ENCODE results near the gene ATG5. TPM values are rescaled to one million over a fixed set of nuclear protein-coding genes. Genes with fewer than 3 reads are reported as not detected.
"Not testable (repeated sequence)": the region's sequence is repeated elsewhere in the genome, so short reads cannot be mapped to it uniquely, and the experiment has no call there.

The ATG5 gene
- total RNA-seq, 3 donors from 2014 or later (not counting 1 experiment from before 2014, with no cell fraction given), result 27.5 to 39.0 (median 35.4) TPM

DNA sequence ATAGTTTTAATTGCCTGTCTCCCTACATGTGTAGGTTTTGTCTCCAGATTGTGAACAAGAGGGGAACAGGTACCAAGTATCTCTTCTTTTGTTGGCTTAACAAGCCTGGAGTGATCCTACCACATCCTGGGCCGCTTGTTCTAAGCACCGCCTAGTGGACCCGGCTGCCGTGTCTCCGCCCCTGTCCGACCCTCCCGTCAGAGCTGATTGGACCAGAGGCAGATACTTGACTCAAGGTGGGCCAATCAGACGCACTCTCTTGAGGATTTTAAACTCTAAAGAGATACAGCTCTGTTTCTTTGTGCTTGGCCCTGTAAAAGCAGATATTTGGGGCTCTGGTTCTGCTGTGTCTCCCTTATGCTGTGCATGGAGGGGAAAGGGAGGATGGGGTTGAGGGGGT, 171.2 kb downstream of the ATG5 start:
- Histone ChIP-seq H3K36me3 (ENCODE audit: control insufficient read depth, insufficient read depth, low read length) (no peaks in the 10 kb centered on the region), H3K4me1 (ENCODE audit: control insufficient read depth, insufficient read depth, low read length) (peaks cover 7% of the 10 kb centered on the region), H3K4me3 (ENCODE audit: low read length) (no peak overlapping the region), H3K27me3 (ENCODE audit: control insufficient read depth, insufficient read depth, low read length) (no peaks in the 10 kb centered on the region), H3K27ac (ENCODE audit: low read length) (no peak overlapping the region), H3K9me3 (ENCODE audit: control insufficient read depth, insufficient read depth, low read length) (no peaks in the 10 kb centered on the region)
- DNase-seq (no peak), ATAC-seq (no peak)
- Mint-ChIP-seq H3K36me3 (no peaks in the 10 kb centered on the region), H3K9me3 (no peaks in the 10 kb centered on the region), H3K4me1 (peaks cover 16 to 24% of the 10 kb centered on the region in 2 donors), H3K27me3 (ENCODE audit: low read depth in 2 of 2) (no peaks in the 10 kb centered on the region), H3K4me3 (no peak overlapping the region), H3K27ac (no peak overlapping the region)
- intact Hi-C loops (cut with micrococcal nuclease), result no loop called here
- WGBS (ENCODE audit: insufficient coverage), result 98% methylated on average over 8 of the region's 8 CpGs
- TF ChIP-seq, protein P1, sequence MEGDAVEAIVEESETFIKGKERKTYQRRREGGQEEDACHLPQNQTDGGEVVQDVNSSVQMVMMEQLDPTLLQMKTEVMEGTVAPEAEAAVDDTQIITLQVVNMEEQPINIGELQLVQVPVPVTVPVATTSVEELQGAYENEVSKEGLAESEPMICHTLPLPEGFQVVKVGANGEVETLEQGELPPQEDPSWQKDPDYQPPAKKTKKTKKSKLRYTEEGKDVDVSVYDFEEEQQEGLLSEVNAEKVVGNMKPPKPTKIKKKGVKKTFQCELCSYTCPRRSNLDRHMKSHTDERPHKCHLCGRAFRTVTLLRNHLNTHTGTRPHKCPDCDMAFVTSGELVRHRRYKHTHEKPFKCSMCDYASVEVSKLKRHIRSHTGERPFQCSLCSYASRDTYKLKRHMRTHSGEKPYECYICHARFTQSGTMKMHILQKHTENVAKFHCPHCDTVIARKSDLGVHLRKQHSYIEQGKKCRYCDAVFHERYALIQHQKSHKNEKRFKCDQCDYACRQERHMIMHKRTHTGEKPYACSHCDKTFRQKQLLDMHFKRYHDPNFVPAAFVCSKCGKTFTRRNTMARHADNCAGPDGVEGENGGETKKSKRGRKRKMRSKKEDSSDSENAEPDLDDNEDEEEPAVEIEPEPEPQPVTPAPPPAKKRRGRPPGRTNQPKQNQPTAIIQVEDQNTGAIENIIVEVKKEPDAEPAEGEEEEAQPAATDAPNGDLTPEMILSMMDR (IDR thresholded peaks at IDR 0.05), result no peak

DNA sequence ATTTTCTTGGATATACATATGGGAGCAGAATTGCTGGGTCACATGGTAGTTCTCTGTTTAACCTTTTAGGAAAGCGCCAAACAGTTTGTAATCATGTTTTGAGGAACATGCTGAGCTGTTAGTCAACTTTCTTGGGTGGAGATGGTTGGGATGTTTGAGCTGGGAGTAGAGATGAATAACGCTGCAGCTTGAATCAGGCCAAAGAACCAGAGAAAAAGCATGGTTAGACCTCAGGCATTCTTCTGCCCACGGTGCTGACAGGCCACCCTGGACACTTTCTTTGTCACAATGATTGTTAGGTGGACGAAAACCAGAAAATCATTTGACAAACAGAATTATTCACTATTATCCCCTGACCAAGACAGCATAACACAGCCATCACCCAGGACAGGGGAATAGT, 172.6 kb downstream of the ATG5 start:
- H3K9me3 Mint-ChIP-seq, result no peaks in the 10 kb centered on the region

DNA sequence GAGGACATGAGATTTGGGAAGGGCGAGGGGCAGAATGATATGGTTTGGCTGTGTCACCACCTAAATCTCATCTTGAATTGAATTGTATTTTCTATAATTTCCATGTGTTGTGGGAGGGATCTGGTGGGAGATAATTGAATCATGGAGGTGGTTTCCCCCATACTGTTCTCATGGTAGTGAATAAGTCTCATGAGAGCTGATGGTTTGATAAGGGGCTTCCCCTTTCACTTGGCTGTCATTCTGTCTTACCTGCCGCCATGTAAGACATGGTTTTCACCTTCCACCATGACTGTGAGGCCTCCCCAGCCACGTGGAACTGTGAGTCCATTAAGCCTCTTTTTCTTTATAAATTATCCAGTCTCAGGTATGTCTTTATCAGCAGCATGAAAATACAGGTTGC, 173.1 kb downstream of the ATG5 start:
- 87% methylated on average over 3 of the region's 3 CpGs for WGBS (ENCODE audit: insufficient coverage)
- H3K9me3 Mint-ChIP-seq; H3K36me3 Mint-ChIP-seq; H3K4me3 Mint-ChIP-seq; H3K4me1 ChIP-seq (ENCODE audit: control insufficient read depth, insufficient read depth, low read length); DNase-seq; H3K36me3 ChIP-seq (ENCODE audit: control insufficient read depth, insufficient read depth, low read length); ATAC-seq; intact Hi-C loops (cut with micrococcal nuclease); H3K27me3 ChIP-seq (ENCODE audit: control insufficient read depth, insufficient read depth, low read length); H3K9me3 ChIP-seq (ENCODE audit: control insufficient read depth, insufficient read depth, low read length); H3K27ac ChIP-seq (ENCODE audit: low read length); H3K4me3 ChIP-seq (ENCODE audit: low read length); H3K27ac Mint-ChIP-seq; H3K27me3 Mint-ChIP-seq (ENCODE audit: low read depth in 2 of 2): not testable (repeated sequence)
- peaks cover 18 to 26% of the 10 kb centered on the region in 2 donors for H3K4me1 Mint-ChIP-seq

More for the DNA sequence above, 172.6 kb downstream of the ATG5 start:
- ATAC-seq, result no peak
- TF ChIP-seq, protein P1 (IDR thresholded peaks at IDR 0.05), result no peak
- intact Hi-C loops (cut with micrococcal nuclease), result no loop called here
- Mint-ChIP-seq H3K4me1 (peaks cover 18 to 30% of the 10 kb centered on the region in 2 donors), H3K36me3 (no peaks in the 10 kb centered on the region), H3K4me3 (no peak overlapping the region), H3K27me3 (ENCODE audit: low read depth in 2 of 2) (no peaks in the 10 kb centered on the region), H3K27ac (no peak overlapping the region)
- no peaks in the 10 kb centered on the region for H3K9me3 ChIP-seq (ENCODE audit: control insufficient read depth, insufficient read depth, low read length)
- no peaks in the 10 kb centered on the region for H3K36me3 ChIP-seq (ENCODE audit: control insufficient read depth, insufficient read depth, low read length)
- 97% methylated on average over 4 of the region's 4 CpGs for WGBS (ENCODE audit: insufficient coverage)
- H3K4me1 ChIP-seq (ENCODE audit: control insufficient read depth, insufficient read depth, low read length), result peaks cover 7% of the 10 kb centered on the region
- no peaks in the 10 kb centered on the region for H3K27me3 ChIP-seq (ENCODE audit: control insufficient read depth, insufficient read depth, low read length)
- DNase-seq, result no peak
- H3K4me3 ChIP-seq (ENCODE audit: low read length), result no peak overlapping the region
- no peak overlapping the region for H3K27ac ChIP-seq (ENCODE audit: low read length)

DNA sequence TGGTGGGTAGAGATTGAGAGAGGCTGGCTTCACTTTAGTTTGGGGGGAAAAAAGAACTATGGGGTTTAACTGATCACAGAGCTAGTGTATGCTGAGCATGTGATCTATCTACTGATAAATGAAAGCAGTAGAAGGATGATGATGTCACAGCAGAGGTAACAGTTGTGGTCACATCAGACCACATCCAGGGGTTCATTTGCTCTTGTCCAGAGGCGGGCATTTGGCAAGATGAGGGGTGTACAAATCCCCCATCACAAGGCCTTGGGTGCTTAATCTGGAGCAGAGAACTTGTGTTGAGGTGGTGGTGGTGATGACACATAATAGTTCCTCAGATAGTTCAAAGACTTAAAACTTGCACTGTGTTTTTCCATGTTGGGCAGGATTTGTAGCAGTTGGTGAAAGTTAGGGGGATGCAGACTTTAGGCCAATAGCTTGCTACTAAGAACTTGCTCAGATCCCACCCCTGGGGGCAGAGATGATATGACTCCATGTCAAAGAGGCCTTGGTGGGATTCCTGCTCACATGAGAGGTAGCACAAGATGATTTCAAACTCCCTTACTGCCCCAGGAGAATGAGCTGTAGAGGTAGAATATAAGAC, 176.0 kb downstream of the ATG5 start:
- intact Hi-C loops (cut with micrococcal nuclease), result loop anchor here (1.0 kb wide), 1 partner anchor 46 kb away; no protein-coding TSS in a partner anchor

More for the DNA sequence above, 176.0 kb downstream of the ATG5 start:
- H3K4me3 ChIP-seq (ENCODE audit: low read length), result no peak overlapping the region
- Mint-ChIP-seq H3K9me3 (no peaks in the 10 kb centered on the region), H3K4me3 (no peak overlapping the region), H3K4me1 (peaks cover 36 to 42% of the 10 kb centered on the region in 2 donors), H3K27me3 (ENCODE audit: low read depth in 2 of 2) (no peaks in the 10 kb centered on the region), H3K27ac (peak overlapping the region; percentile 78 to 81), H3K36me3 (no peaks in the 10 kb centered on the region)
- peaks cover 24% of the 10 kb centered on the region for H3K4me1 ChIP-seq (ENCODE audit: control insufficient read depth, insufficient read depth, low read length)
- DNase-seq (peak in 1 of 2 donors; percentile 64), ATAC-seq (peak; percentile 62 to 92 (median 86))
- H3K36me3 ChIP-seq (ENCODE audit: control insufficient read depth, insufficient read depth, low read length), result no peaks in the 10 kb centered on the region
- TF ChIP-seq, protein P1 (IDR thresholded peaks at IDR 0.05), result no peak
- H3K9me3 ChIP-seq (ENCODE audit: control insufficient read depth, insufficient read depth, low read length), result no peaks in the 10 kb centered on the region
- H3K27ac ChIP-seq (ENCODE audit: low read length), result no peak overlapping the region
- H3K27me3 ChIP-seq (ENCODE audit: control insufficient read depth, insufficient read depth, low read length), result no peaks in the 10 kb centered on the region
- WGBS (ENCODE audit: insufficient coverage), result 62% methylated on average over 1 of the region's 1 CpG
